H9 (cell line): Measurements from ENCODE around the gene RSF1. TPM values are rescaled to one million over a fixed set of nuclear protein-coding genes. Genes with fewer than 3 reads are reported as not detected.

Source experiments
- DNase-seq: peaks from one replicate; pipeline ENCODE4 v3.0.0-alpha.2; 2017
- H2AFZ ChIP-seq: one replicate; pipeline ENCODE4 v1.6.1; 2013; ENCODE audit warnings: mild to moderate bottlenecking, low read length, control low read depth, moderate library complexity
- H2AK5ac ChIP-seq: 2 replicates; pipeline ENCODE4 v1.6.1; 2013; ENCODE audit warnings: low read length, control low read depth, mixed read lengths; ENCODE audit not compliant: insufficient read length
- H2BK120ac ChIP-seq: one replicate; pipeline ENCODE4 v1.6.1; 2013; ENCODE audit warnings: low read depth, mild to moderate bottlenecking, low read length, control low read depth, inconsistent platforms; ENCODE audit not compliant: poor library complexity, severe bottlenecking
- H2BK12ac ChIP-seq: 2 replicates; pipeline ENCODE4 v1.6.1; 2013; ENCODE audit warnings: low read length, control low read depth, mixed read lengths, low read depth; ENCODE audit not compliant: insufficient read length
- H2BK15ac ChIP-seq: 2 replicates; pipeline ENCODE4 v1.6.1; 2013; ENCODE audit warnings: low read depth, low read length, control low read depth
- H2BK20ac ChIP-seq: one replicate; pipeline ENCODE4 v1.6.1; 2013; ENCODE audit warnings: low read depth, mild to moderate bottlenecking, low read length, control low read depth, inconsistent platforms; ENCODE audit not compliant: poor library complexity, severe bottlenecking
- H2BK5ac ChIP-seq: 2 replicates; pipeline ENCODE4 v1.6.1; 2013; ENCODE audit warnings: low read length, control low read depth, mixed read lengths; ENCODE audit not compliant: insufficient read length
- H3K14ac ChIP-seq: 2 replicates; pipeline ENCODE4 v1.6.1; 2013; ENCODE audit warnings: low read length, control low read depth; ENCODE audit not compliant: insufficient read depth
- H3K18ac ChIP-seq: 2 replicates; pipeline ENCODE4 v1.6.1; 2013; ENCODE audit warnings: low read depth, mild to moderate bottlenecking, mixed read lengths, low read length, control low read depth; ENCODE audit not compliant: insufficient read length
- H3K23ac ChIP-seq: 2 replicates; pipeline ENCODE4 v1.6.1; 2013; ENCODE audit warnings: low read length, control low read depth, mixed read lengths, low read depth; ENCODE audit not compliant: insufficient read length
- H3K23me2 ChIP-seq: 2 replicates; pipeline ENCODE4 v1.6.1; 2013; ENCODE audit warnings: low read depth, mild to moderate bottlenecking, mixed read lengths, low read length, control low read depth; ENCODE audit not compliant: insufficient read length, poor library complexity, severe bottlenecking
- H3K27ac ChIP-seq: 2 replicates; pipeline ENCODE4 v1.5.1; 2013; ENCODE audit warnings: low read length, control low read depth, mixed read lengths, low read depth; ENCODE audit not compliant: insufficient read length
- H3K27me3 ChIP-seq: 2 replicates; pipeline ENCODE4 v1.6.1; 2013; ENCODE audit warnings: low read length, control low read depth, inconsistent platforms; ENCODE audit not compliant: insufficient read depth
- H3K4ac ChIP-seq: 2 replicates; pipeline ENCODE4 v1.6.1; 2013; ENCODE audit warnings: low read depth, mild to moderate bottlenecking, control low read depth, inconsistent platforms, low read length, moderate library complexity
- H3K4me1 ChIP-seq: 2 replicates; pipeline ENCODE4 v1.6.1; 2013; ENCODE audit warnings: low read length, control low read depth, inconsistent platforms; ENCODE audit not compliant: insufficient read depth
- H3K4me2 ChIP-seq: 2 replicates; pipeline ENCODE4 v1.6.1; 2013; ENCODE audit warnings: low read length, control low read depth, mixed read lengths; ENCODE audit not compliant: insufficient read length, insufficient read depth
- H3K56ac ChIP-seq: 2 replicates; pipeline ENCODE4 v1.6.1; 2013; ENCODE audit warnings: low read depth, mild to moderate bottlenecking, mixed read lengths, low read length, control low read depth; ENCODE audit not compliant: insufficient read length
- H3K79me1 ChIP-seq: 2 replicates; pipeline ENCODE4 v1.6.1; 2013; ENCODE audit warnings: low read depth, mild to moderate bottlenecking, moderate library complexity, low read length, control low read depth, inconsistent platforms; ENCODE audit not compliant: insufficient read depth, poor library complexity, severe bottlenecking
- H3K79me2 ChIP-seq: 2 replicates; pipeline ENCODE4 v1.6.1; 2013; ENCODE audit warnings: low read length, control low read depth, inconsistent platforms; ENCODE audit not compliant: insufficient read depth
- H3K9ac ChIP-seq: 2 replicates; pipeline ENCODE4 v1.6.1; 2013; ENCODE audit warnings: low read length, control low read depth, mixed read lengths; ENCODE audit not compliant: insufficient read length; ENCODE audit errors: extremely low read depth
- H3K9me3 ChIP-seq: one replicate; pipeline ENCODE4 v1.6.1; 2013; ENCODE audit warnings: low read depth, low read length, inconsistent platforms; ENCODE audit not compliant: control insufficient read depth
- H3T11ph ChIP-seq: one replicate; pipeline ENCODE4 v1.6.1; 2013; ENCODE audit warnings: mild to moderate bottlenecking, low read length, control low read depth, inconsistent platforms
- H4K20me1 ChIP-seq: one replicate; pipeline ENCODE4 v1.6.1; 2013; ENCODE audit not compliant: control insufficient read depth, insufficient read length, insufficient read depth
- H4K5ac ChIP-seq: 2 replicates; pipeline ENCODE4 v1.6.1; 2013; ENCODE audit warnings: low read depth, mild to moderate bottlenecking, mixed read lengths, low read length, control low read depth; ENCODE audit not compliant: insufficient read length
- H4K8ac ChIP-seq: replicated peaks from 2 replicates; pipeline ENCODE4 v1.6.1; 2013; ENCODE audit warnings: low read length, control low read depth, mixed read lengths, low read depth; ENCODE audit not compliant: insufficient read length
- H4K91ac ChIP-seq: 2 replicates; pipeline ENCODE4 v1.6.1; 2013; ENCODE audit warnings: low read depth, mild to moderate bottlenecking, moderate library complexity, mixed read lengths, low read length, control low read depth; ENCODE audit not compliant: insufficient read length
- H3K27ac Mint-ChIP-seq, 3 experiments: 2 replicates in 2 of 3; 3 replicates in 1 of 3; pipeline ENCODE4 v1.8.0; 2020 to 2021; ENCODE audit warnings: mixed read lengths in 3 of 3, mild to moderate bottlenecking in 1 of 3, moderate library complexity in 1 of 3
- H3K27me3 Mint-ChIP-seq: 2 replicates; pipeline ENCODE4 v1.8.0; 2021; ENCODE audit warnings: low read depth, mild to moderate bottlenecking, moderate library complexity, mixed read lengths
- H3K36me3 Mint-ChIP-seq, 3 experiments: 2 replicates in 2 of 3; 3 replicates in 1 of 3; pipeline ENCODE4 v1.8.0; 2020 to 2021; ENCODE audit warnings: low read depth in 3 of 3, mixed read lengths in 3 of 3; ENCODE audit not compliant: insufficient read depth in 1 of 3
- H3K4me1 Mint-ChIP-seq, 2 experiments: 2 replicates each; pipeline ENCODE4 v1.8.0; 2020; ENCODE audit warnings: mixed read lengths in 2 of 2
- H3K4me3 Mint-ChIP-seq, 2 experiments: 2 replicates in 1 of 2; 3 replicates in 1 of 2; pipeline ENCODE4 v1.8.0; 2020 to 2021; ENCODE audit warnings: mild to moderate bottlenecking in 2 of 2, mixed read lengths in 2 of 2, moderate library complexity in 1 of 2
- H3K9me3 Mint-ChIP-seq, 2 experiments: 2 replicates in 1 of 2; 3 replicates in 1 of 2; pipeline ENCODE4 v1.8.0; 2020; ENCODE audit warnings: mild to moderate bottlenecking in 2 of 2, mixed read lengths in 2 of 2, moderate library complexity in 1 of 2
- total RNA-seq: library from RNA; stranded (reverse); gene quantifications from 2 replicates; pipeline ENCODE4 v1.2.1, GENCODE V29; 2021
- TF ChIP-seq, protein P1 (sequence below): fragments of 200-600 bp; sonication (generic); conservative IDR thresholded peaks from 3 replicates; pipeline ENCODE4 v1.8.0; 2021; ENCODE audit warnings: antibody characterized with exemption, mild to moderate bottlenecking

RSF1 gene
- total RNA-seq, 1 experiment from 2014 or later = 82.6 TPM

DNA sequence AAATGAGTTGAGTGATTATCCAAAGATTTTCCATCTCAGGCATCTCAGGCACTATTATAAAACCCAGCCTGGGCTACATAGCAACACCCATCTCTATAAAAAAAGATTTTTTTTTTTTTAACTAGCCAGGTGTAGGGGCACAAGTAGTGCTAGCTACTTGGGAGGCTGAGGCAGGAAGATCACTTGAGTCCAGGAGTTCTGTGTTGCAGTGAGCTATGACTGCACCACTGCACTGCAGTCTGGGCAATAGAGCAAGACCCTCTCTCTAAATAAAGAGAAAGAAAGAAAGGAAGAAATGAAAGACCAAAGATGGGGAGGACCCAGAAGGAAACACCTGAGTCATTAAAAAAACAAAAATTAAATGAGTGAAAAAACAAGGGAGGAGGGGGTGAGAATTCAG lies 14.1 kb downstream of the RSF1 start:
- H3K9me3 ChIP-seq = no peaks in the 10 kb centered on the region
- no peak overlapping the region for H3K56ac ChIP-seq
- no peak overlapping the region for H2AK5ac ChIP-seq
- no peak overlapping the region for H3K27ac Mint-ChIP-seq
- no peak overlapping the region for H3K9ac ChIP-seq
- no peaks in the 10 kb centered on the region for H3K23me2 ChIP-seq
- H3K18ac ChIP-seq = no peak overlapping the region
- no peak overlapping the region for H3K4ac ChIP-seq
- no peak overlapping the region for H2BK15ac ChIP-seq
- H3K4me3 Mint-ChIP-seq = no peak overlapping the region
- no peak overlapping the region for H3K14ac ChIP-seq
- no peaks in the 10 kb centered on the region for H3K9me3 Mint-ChIP-seq
- no peak overlapping the region for H2BK120ac ChIP-seq
- H3K4me1 ChIP-seq = no peaks in the 10 kb centered on the region
- H3K27me3 Mint-ChIP-seq = no peaks in the 10 kb centered on the region
- H3K79me2 ChIP-seq = peaks cover 25% of the 10 kb centered on the region; the same call in 1 of the 2 replicates
- no peak overlapping the region for H4K5ac ChIP-seq
- DNase-seq = no peak
- no peak overlapping the region for H3K23ac ChIP-seq
- H2BK20ac ChIP-seq = no peak overlapping the region
- no peak overlapping the region for H3T11ph ChIP-seq
- no peak overlapping the region for H4K8ac ChIP-seq
- no peaks in the 10 kb centered on the region for H3K27me3 ChIP-seq
- no peaks in the 10 kb centered on the region for H4K20me1 ChIP-seq
- H2BK5ac ChIP-seq = no peak overlapping the region
- peaks cover 2% of the 10 kb centered on the region for H3K79me1 ChIP-seq
- TF ChIP-seq, protein P1, sequence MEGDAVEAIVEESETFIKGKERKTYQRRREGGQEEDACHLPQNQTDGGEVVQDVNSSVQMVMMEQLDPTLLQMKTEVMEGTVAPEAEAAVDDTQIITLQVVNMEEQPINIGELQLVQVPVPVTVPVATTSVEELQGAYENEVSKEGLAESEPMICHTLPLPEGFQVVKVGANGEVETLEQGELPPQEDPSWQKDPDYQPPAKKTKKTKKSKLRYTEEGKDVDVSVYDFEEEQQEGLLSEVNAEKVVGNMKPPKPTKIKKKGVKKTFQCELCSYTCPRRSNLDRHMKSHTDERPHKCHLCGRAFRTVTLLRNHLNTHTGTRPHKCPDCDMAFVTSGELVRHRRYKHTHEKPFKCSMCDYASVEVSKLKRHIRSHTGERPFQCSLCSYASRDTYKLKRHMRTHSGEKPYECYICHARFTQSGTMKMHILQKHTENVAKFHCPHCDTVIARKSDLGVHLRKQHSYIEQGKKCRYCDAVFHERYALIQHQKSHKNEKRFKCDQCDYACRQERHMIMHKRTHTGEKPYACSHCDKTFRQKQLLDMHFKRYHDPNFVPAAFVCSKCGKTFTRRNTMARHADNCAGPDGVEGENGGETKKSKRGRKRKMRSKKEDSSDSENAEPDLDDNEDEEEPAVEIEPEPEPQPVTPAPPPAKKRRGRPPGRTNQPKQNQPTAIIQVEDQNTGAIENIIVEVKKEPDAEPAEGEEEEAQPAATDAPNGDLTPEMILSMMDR = no peak
- no peak overlapping the region for H2BK12ac ChIP-seq
- H2AFZ ChIP-seq = no peak overlapping the region
- no peak overlapping the region for H3K27ac ChIP-seq
- H3K4me1 Mint-ChIP-seq = peaks cover 5 to 10% of the 10 kb centered on the region in 2 experiments; a peak in 3 of 4 replicates
- no peak overlapping the region for H3K4me2 ChIP-seq
- H4K91ac ChIP-seq = no peak overlapping the region
- H3K36me3 Mint-ChIP-seq = peaks cover 1 to 6% (median 3%) of the 10 kb centered on the region in 3 experiments; a peak in 6 of 7 replicates
